ENCODE results near the gene CARMIL1.
"Not testable (repeated sequence)": the region's sequence is repeated elsewhere in the genome, so short reads cannot be mapped to it uniquely, and the experiment has no call there.

The CARMIL1 gene

DNA sequence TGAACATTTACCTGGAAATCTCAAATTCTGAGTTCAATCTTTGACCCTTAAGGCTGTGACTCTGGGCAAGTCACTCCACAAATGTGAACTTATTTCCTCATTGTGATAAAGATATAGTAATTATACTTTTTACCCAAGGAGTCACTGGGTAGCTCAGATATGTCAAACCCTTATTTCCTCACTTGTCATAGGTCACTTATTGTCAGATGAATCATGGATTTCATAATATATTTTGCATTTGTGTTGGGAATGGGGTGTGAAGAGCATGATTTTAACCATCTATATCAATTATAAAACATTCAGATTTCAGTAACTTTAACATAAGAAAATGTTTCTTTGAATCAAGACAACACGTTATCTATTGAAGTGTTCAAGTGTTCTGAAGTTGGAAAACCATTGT is 3.7 kb upstream of the CARMIL1 start:
- in situ Hi-C loops (cut with MboI; ENCODE audit: low sequenced_read_pairs) = no loop called here

DNA sequence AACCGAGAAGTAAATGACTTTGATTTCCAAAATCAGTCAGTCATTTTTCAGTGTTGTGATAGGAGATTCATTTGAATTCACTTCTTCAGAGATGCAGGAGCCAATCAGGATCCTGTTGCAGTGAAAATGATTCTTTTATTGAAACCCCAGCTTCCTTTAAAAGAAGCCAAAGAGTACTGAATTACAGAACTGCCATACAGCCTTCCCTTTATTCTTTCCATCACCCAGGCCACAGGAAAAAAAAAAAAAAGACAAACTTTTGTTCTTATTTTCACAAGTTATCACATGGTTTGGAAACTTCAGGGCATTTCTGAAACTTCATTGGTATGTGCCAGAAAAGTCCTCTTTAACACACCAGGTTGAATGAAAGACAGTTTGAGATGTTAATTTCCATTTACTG is 1.8 kb upstream of the CARMIL1 start:
- in situ Hi-C loops (cut with MboI; ENCODE audit: low sequenced_read_pairs) = no loop called here

DNA sequence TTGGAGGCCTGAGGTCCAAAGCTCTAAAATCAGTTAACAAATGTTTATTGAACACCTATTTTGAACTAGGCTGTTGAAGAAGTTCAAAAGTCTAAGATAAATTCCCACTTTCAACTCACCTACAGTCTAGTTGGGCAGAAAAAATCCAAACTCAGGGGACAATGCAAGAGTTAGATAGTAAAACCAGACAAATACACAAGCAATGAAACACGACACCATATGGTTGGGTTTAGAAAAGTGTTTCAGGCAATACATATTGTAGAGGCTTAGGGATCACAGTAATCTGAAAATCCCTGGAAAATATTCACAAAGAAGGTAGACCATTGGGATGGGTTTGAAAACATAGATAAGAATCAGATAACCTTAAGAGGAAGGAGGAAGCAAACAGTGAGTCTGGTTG is 1.3 kb upstream of the CARMIL1 start:
- in situ Hi-C loops (cut with MboI; ENCODE audit: low sequenced_read_pairs) = no loop called here

DNA sequence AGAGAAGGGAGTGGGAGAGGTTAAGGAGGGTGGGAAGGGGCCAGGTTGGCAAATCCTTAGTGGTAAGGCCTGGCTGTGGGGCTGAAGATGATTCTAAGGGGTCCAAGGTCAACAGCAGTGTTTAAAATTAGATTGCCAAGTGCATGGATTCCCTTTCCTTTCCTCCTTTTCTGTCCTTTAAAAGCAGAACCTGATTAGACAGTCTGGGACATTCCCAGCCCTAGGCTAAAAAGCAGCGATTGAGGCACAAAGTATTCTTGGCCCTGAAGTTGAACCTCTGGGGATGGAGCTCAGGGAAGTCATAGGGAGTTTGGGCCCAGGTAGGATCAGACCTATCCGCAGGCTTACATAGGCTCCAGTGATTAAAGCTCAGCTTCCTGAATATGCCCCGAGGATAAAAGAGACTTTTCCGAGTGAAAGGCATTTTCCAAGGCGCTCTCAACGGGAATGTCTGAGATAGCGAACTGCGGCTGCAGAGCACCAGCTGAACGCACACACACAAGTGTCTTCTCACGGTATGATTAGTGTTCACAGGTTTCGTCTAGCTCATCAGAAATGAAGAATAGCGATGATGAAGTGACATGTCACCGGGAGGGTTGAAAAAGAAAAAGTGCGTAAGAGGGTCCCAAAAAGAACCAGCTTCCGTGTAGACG is 787 bp upstream of the CARMIL1 start:
- in situ Hi-C loops (cut with MboI; ENCODE audit: low sequenced_read_pairs) = no loop called here

DNA sequence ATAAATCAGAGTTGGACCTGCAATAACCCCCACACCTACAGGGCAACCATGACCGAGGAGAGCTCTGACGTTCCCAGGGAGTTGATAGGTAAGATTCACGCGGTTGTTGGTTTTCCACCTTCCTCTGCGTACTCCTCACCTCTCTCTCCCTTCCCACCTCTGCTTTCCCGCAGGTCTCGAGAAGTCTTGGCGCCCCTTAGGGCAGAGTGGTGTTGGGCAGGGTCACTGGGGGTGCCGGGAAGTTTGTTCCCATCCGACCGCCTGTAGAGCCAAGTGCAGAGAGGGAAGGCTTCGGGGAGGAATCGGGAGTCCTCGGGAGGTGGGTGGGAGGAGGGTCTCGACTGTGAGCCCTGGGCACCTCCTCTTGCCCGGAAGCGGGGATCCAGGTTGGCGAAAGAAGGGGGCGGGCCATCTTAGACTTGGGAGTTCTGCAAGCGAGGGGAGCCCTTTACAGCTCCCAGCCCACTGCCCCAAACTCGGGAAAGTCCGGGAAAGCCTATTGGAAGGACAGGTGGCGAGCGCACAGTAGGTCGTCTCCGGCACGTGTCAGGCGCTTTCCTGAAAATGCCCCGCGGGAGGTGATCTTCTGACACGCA is 672 bp downstream of the CARMIL1 start:
- in situ Hi-C loops (cut with MboI; ENCODE audit: low sequenced_read_pairs) = no loop called here

DNA sequence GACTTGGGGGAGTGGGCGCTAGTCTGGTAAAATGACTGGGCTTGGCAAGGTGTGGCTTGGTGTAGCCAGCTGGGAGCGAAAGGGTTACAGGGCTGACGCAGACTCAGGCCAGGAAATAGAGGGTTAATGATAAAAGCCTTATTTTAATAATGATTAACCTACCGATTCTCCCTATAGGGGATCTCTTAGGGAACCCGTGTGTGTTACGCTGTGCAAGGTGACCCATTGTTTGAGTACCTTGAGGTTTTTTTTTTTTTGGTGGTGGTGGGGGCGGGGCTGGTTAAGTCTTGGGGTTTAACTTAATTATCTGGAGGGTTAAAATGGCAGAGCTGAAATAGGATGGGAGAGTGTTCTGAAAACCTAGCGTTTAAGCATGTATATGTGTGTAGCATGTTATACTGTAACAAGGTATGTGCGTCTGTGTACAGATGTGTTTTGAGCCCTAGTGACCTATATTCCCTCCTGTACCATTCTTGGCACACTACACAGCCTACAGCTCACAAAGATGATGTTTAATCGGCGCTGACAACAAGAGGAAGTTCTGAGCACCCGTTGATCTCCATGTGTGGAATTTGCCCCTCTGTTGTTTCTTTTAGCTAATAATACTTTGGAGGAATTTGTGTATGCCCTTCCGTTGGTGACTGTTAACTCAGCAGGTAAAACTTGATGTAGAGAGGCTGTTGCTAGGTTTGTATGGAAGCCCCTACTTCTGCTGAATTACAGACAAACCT is 1.3 kb downstream of the CARMIL1 start:
- in situ Hi-C loops (cut with MboI; ENCODE audit: low sequenced_read_pairs) = no loop called here

DNA sequence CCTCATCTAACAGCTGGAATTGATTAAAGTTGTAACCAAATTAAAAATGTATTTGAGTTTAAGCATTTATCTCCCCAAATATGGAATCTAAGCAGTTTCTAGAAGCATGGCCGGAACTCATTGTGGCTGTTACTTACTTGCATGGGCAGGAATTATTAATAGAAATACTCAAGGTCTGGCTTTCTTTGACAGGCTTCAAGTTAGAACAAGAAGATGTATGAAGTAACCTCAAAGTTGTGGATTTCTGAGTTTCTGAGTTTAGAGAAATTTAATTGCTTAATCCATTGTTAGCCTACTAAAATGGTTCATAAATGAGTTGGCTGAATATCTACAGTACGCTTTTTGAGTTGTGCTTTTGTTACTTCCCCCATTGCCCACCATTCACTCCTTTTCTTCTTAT is 7.7 kb downstream of the CARMIL1 start:
- in situ Hi-C loops (cut with MboI; ENCODE audit: low sequenced_read_pairs) = no loop called here

DNA sequence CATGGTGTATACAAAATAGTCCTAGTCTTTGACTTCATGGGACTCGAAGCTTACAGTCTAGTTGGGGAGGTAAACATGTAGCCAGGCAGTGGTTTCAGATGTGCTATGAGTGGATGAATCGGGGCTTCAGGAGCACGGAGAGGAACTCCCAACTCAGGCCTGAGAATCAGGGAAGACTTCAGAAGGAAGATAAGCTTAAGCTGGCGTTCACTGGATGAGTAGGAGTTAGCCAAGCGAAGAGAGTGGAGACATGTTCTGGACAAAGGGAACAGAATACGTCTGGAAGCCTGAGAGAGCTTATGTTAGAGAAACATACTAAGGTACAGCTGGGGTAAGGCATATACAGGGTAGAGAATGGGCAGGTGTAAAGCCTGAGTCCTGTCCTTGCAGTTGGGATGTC is 8.8 kb downstream of the CARMIL1 start:
- in situ Hi-C loops (cut with MboI; ENCODE audit: low sequenced_read_pairs) = no loop called here

DNA sequence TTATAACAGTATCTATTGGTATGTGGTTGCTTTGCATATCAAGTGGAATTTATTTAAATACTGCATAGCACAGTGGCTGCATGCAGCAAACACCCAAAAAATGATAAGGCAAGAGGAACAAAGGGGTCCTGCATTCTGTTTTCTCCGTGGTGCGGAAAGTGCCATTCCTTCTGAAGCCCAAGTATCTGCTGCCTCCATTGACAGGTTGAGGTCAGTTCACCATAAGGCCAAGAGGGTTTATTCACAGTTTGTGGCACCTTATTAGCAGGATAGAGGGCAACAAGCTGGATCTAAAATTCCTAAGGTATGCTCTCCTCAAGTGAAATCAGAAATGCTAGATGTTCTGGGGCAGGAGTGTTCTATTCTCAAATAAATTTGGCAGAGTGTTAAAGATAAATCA is 9.3 kb downstream of the CARMIL1 start:
- in situ Hi-C loops (cut with MboI; ENCODE audit: low sequenced_read_pairs) = no loop called here

DNA sequence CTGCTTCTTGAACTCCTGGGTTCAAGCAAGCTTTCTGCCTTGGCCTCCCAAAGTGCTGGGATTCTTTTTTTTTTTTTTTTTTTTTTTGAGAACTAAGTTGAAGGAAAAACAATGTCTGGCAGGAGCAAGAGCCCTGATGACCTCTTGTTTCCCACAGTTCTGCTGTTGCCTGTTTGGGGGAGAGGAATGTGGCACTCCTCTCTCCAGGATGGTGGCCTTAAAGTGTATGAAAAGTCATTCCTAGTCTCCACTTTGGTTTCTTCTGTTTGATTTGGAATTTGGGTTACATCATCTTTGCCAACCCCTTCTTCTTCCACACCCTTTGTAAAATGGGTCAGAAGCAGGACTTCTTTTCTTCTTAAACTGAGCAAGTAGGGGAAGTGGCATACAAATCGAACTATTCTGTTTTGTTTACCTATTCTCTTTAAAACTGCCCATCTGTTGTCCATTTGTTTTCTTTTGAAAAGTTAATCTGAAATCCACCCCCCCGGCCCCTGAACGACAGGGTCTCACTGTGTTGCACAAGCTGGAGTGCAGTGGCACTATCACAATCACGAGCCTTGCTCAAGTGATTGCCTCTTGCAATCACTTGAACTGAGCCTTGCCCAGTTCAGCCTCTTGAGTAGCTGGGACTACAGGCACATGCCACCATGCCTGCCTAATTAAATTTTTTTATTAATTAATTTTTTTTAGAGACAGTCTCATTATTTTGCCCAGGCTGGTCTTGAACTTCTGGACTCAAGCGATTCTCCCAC is 11.3 kb downstream of the CARMIL1 start:
- in situ Hi-C loops (cut with MboI; ENCODE audit: low sequenced_read_pairs) = no loop called here

DNA sequence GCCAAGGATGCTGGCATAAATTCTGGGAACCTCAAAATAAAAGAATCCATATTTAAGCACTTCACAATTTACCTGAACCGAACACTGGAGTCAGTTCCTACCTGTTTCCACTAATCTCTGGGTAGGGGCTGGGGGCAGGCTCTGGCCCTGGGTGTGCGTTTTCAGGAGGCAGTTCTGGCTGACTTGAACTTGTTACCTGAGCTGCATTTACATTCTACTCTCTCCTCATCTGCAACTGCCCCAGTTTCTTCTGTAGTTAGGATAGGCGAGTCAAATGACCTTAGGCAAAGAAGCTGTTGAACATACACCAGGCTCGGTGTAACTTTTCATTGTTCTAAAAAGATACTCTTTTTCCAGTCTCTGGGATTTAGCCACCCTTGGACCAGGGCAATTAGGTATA is 13.2 kb downstream of the CARMIL1 start:
- in situ Hi-C loops (cut with MboI; ENCODE audit: low sequenced_read_pairs) = no loop called here

DNA sequence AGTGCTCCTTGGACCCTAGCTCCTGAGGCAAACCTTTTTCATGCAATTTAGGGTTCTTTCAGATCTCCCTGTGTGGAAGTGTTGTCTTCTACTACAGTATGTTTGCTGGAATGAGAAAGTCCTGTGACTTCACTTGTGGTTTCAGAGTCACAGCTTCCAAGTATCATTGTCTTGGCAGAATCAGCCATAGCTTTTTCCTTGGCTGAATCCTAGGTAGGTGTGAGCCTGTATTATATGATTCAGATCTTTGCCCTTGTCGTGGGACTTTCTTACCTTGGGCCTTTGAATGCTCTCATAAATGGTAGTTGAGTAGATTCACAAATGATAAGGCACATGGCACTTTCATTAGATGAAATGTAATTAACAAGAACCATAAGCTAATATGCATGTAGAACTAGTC is 16.5 kb downstream of the CARMIL1 start:
- in situ Hi-C loops (cut with MboI; ENCODE audit: low sequenced_read_pairs) = no loop called here

DNA sequence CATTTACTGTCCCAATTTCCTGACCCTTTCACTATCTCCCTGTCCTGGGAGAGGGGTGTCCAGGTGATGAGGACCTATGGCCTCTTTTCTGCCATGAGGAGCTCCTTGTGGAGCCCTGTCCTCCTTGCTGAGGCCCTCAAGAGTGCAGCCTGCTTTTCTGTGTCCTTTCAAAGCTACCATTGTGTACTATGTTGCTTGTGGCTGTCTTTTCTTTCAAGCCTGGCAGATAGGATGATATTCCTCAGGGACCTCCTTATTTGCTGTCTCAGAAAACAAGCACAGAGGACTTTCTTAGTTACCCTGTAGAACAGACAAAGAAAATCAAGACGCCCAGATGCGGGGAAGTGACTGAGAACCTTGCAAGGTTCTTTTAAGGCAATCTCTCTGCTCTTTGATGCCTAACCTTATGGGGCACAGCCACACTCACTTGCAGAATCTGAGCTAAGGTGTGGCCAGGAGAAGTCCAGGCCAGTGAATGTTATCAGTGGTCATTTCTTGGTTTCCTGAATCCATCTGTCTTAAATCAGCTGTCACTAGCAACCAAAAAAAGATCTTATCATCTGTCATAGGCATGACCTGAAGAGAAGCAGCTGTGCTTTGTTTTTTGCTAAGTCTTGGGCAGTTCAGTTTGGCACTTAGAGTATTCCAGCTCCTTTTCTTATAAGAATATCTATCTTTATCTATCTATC is 17.2 kb downstream of the CARMIL1 start:
- in situ Hi-C loops (cut with MboI; ENCODE audit: low sequenced_read_pairs) = no loop called here

DNA sequence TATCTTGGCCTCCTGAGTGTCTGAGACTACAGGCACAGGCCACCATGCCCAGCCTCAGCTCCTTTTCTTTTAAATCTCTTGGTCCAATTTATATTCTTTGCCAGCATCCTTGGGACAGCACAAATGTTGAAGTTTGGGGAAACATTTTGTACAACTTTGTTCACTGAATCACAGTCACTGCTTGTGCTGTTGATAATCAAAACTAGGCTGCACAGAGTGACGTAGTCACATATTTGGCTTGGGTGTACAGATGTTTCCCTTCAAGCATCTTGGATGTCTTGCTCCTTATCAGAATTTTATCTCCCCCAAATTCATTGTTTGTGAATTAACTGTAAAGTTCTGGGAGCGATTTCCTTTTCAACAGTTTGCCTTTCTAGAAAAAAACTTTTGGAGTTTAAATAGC is 17.9 kb downstream of the CARMIL1 start:
- in situ Hi-C loops (cut with MboI; ENCODE audit: low sequenced_read_pairs) = no loop called here

DNA sequence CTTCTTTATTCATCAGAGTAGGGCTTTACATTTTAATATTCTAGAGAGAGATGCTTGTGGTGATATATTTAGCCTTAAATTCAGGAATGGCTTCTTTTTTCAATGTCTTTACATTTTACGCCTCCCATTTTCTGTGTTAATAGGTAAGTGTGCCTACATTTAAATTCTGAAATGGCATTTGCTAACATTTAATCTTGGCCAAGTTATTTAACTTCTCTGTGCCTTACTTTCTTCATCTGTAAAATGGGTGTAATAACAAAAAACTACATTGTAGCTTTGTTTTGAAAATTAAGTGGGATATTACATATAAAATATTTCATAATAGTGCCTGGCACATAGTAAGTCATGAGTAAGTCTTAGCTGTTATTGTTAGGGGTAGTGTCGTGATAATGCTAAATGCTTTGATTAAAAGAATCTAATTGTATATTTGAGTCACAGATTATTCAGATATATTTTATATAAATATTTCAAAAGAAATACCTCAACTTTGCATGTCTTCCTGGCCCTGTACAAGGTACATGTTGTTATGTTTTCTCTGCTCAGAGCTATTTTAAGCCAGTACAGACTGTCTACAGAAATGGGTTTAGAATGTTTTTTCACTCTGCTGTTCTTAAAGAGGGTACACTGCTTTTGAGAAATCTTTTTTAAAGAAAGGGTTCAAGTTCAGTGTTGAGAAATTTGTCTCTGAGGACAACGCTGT is 18.8 kb downstream of the CARMIL1 start:
- in situ Hi-C loops (cut with MboI; ENCODE audit: low sequenced_read_pairs) = no loop called here

DNA sequence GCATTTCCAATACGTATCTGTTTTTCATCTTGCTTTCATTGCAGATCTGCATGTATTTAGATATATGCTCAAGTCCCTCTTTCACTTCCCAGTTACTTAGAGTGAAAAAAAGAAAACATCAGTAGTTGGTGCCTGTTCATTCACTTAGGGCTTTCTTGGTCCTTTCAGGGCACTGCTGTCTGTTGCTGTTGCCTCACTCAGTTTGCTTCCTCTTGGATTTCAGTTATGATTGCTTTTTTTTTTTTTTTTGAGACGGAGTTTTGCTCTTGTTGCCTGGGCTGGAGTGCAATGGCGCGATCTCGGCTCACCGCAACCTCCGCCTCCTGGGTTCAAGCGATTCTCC is 19.3 kb downstream of the CARMIL1 start:
- in situ Hi-C loops (cut with MboI; ENCODE audit: low sequenced_read_pairs) = not testable (repeated sequence)

DNA sequence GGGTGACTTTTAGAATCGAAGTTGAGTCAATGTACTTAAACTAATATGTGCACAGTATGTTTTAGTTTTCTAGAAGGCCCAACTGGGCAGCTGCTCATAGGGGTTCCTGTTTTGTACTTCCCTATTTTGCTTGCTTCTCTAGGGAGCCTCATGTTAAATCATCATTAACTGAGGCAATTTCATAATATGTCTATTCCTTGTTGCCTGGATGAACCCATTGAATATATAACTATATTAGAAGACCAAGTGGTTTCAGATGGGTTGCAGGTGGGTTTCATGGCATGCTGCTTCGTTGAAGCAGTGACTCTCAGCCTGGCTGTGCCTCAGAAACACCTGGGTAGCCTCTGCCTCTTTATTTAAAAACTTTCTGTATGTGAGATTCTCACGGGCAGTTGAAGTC is 22.2 kb downstream of the CARMIL1 start:
- in situ Hi-C loops (cut with MboI; ENCODE audit: low sequenced_read_pairs) = no loop called here

DNA sequence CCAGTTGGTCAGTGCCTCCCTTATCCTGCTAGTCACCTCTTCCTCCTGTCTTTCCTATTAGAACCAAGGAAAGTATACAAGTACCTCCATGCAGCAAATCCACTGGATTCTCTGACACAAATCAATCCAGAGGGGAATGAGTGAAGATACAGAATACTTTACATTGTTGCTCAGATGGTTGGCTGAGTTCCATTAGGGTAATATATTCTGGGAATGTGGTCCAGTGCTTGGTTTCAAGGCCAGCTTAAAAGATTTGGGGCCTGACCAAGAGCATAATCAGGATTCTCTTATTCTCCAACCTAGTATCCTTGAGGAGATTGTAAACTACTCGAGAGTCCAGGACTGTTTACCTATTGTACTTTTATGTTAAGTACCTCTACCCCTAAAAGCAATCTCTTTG is 23.0 kb downstream of the CARMIL1 start:
- in situ Hi-C loops (cut with MboI; ENCODE audit: low sequenced_read_pairs) = no loop called here

DNA sequence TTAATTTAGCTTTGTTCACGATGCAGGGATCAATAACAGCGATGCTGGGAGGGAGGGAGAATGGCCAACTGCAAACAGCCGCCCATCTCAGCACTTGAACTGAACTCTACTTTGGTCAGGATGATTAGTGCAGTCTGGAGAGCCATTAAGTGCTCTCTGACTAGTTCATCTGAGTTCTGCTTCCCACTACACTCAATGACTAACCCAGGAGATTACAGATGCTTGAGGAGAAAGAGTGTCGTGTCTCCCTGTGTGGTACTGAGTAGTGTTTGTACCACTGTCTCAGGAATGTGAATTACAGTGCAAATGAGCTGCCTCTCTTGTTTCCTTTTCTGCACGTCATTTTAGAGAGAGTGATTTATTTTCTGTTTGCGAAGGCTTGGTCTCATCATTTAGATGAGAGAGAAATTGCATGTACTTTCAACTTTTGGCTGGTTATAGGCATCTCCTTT is 23.5 kb downstream of the CARMIL1 start:
- in situ Hi-C loops (cut with MboI; ENCODE audit: low sequenced_read_pairs) = no loop called here

DNA sequence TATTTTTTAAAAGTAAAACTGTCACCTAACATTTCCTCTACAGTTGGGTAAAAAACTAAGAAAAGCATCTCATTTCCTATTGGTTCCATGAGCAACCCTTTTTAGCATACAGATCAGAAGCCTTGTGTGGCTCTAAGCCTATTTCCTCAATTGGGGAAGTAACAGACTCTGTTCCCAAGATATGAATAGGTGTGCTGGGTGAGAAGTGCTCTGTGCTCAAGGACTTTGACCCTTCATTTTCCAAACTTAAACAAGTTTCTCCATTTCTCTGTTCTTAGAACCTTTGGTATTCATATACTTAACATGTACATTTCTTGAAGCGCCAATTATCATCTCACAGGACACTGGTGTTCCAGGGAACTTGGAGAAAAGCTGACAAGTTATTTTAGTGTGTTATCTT is 24.1 kb downstream of the CARMIL1 start:
- in situ Hi-C loops (cut with MboI; ENCODE audit: low sequenced_read_pairs) = no loop called here

DNA sequence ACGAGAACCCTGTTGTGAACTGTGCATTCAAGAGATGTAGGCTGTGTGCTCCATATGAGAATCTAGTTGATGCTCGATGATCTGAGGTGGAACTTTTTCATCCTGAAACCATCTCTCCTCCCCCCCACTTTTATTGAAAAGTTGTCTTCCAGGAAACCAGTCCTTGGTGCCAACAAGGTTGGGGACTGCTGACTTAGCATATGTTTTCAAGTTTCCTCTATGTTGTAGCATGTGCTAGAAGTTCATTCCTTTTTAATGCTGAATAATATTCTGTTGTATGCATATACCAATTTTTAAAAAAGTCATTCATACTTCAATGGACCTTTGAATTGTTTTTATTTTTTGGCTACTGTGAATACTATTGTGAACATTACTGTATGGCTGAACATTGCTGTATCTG is 27.2 kb downstream of the CARMIL1 start:
- in situ Hi-C loops (cut with MboI; ENCODE audit: low sequenced_read_pairs) = no loop called here

All from hTERT RPE-1 (cell line).